ENCODE measurements around the gene ACSL6.
A peak's percentile ranks its signal among the peaks of the same experiment; 100 is the strongest.

Gene ACSL6

GRCh38 chr5:132000241-132000490 lies 11.3 kb downstream of the ACSL6 start:
- no peak for DNase-seq (ENCODE audit: low read depth, low spot score)

GRCh38 chr5:131999441-132000240 lies 11.8 kb downstream of the ACSL6 start:
- no peak for DNase-seq (ENCODE audit: low read depth, low spot score)

- no peak for DNase-seq (ENCODE audit: low read depth, low spot score)
Observed at GRCh38 chr5:131999041-131999440, 12.4 kb downstream of the ACSL6 start.

- DNase-seq (ENCODE audit: low read depth, low spot score): no peak
Observed at GRCh38 chr5:131998431-131999040, 12.9 kb downstream of the ACSL6 start.

DNA sequence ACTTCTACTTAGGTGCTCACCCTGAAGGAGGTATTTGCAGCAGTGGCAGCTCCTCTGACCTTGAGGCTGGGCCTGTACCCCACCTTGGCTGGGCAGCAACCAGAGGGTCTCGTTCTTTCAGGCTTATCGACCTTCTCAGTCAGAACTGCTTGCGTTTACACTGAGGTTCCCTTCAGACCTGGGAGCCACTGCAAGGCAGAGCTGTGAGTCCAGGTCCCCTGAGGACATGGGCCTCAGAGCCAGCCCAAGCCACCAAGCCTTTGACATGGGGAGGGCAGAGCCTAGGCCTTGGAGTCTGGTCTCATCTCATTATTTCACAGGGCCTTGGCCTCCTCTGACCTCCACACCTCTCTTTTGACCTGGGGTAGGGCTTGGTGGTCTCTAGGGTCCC lies 13.7 kb downstream of the ACSL6 start:
- no peak for DNase-seq (ENCODE audit: low read depth, low spot score)

- DNase-seq (ENCODE audit: low read depth, low spot score): no peak
Observed at GRCh38 chr5:131997026-131997726, 14.3 kb downstream of the ACSL6 start.

DNA sequence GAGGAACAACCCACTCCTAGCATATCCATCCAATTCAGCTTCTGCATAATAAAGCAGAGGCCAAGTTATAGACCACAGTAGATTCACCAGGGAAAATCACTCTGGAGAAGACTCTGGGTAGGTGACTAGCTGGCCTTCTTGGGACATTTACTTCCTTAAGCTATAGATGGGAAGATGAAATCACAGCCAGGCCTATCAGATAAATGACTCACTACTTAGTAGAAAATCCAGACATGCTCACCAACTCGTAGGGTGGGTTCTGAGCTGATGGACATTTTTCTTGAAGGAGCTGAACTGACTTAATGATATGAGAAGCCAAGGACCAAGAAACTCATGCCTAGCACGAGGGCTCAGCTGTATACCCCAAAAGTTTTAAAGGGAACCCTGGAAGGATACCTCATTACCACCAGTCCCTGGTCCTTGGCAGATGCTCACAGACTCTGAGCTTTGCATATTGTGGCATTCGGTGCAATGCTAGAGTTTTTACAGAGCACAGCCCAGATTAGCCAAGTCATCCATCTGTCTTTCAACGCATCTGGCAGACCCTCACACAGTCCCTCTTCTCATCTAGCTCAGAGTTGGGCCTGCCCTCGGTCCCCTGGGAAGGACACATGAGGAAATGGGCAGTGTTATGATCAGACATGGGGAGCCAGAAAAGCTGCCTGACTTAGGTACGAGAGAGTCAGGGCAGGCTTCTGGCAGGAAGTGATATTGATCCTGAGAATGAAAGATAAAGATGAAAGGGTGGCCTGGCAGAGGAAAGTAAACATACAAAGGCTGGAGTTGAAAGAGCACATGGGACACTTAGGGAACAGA lies 15.0 kb downstream of the ACSL6 start:
- no peak for DNase-seq (ENCODE audit: low read depth, low spot score)

DNA sequence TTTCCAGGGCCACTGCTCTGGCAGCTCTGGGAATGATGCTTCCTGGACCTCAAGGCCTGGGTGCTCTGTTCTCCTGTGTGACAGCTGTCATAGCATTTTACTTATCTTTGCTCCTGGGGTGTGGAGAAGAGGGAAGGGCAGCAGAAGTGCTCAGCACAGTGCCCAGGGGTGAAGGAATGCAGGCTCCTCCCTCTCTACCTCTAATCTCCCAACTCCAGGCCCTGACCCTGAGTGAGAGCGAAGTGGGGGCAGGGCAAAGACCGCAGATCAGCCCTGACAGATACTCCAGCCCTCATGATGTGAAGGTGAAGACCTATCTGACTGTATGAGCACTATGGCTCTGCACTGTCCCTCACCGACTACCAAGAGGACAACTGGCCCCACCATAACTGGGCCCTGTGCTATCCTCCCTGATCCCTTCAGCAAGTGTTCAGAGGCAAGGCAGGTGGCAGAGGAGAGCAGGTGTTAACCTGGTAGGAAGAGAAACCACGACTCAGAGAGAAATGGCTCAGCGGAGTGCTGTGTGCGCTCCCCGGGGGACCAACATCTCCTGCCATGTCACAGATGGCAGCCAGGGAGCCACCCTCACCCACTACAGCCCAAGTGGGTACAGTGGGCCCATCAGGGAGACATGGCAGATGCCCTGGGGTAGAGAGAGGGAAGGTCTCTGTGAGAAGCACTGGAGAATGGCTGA lies 16.8 kb downstream of the ACSL6 start:
- DNase-seq (ENCODE audit: low read depth, low spot score): no peak

- DNase-seq (ENCODE audit: low read depth, low spot score): no peak
Observed at GRCh38 chr5:131994090-131994489, 17.4 kb downstream of the ACSL6 start.

DNA sequence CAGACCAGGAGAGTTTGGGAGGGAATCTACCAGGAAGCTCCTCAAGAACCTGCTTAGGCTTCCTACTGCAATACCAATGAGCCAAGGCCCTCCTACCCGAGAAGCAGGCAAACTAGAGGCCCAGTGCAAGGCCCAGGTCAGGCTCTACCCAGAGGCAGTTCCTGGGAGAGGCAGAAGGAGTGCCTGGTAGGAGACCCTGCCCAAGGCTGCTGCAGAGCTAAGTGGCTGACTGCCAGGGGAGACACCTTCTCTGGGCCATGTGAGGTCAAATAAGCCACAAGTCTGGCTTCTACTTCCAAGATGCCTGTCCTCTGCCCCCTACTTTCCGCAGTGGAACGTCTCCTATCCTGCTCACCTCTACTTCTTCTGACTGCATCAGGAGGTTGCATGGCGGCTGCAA lies 17.8 kb downstream of the ACSL6 start:
- DNase-seq (ENCODE audit: low read depth, low spot score): no peak

DNA sequence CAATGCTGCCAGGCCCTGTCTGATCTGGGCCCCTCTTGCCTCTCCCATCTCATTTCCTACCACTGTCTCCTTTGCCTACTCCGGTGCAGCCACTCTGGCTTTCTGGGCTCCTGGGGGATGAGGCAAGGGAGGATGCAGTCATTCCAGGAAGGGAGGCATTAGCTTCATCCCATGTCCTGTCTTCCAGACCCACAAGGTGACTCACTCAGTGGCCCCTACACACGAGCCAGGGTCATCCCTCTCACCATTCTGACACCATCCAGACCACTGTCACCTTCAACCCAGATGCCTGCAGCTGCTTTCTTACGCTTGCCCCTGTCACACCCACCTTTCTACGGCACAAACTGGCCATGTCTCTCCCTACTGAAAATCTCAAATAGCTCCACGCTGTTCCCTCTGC lies 19.1 kb downstream of the ACSL6 start:
- DNase-seq (ENCODE audit: low read depth, low spot score): no peak

- DNase-seq (ENCODE audit: low read depth, low spot score): no peak
Observed at GRCh38 chr5:131991593-131992324, 19.7 kb downstream of the ACSL6 start.

DNA sequence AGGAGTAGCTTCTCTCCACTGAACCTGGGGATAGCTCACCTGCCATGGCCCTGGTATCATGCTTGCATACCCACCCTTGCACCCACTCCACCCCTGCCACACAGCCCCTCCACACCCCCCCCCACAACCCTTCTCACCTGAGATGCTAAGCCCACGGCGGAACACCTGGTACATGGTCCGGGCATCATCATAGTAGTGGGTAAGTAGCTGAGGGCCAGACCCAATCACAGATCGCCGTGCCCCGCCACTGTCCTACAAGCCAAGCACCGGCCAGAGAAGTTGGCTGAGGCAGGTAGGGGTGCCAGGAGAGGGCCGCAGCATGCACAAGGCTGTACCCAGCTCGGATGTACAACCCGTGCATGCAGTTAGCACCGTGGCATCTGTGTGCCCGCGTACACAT lies 20.7 kb downstream of the ACSL6 start:
- DNase-seq (ENCODE audit: low read depth, low spot score): no peak

- DNase-seq (ENCODE audit: low read depth, low spot score): no peak
Observed at GRCh38 chr5:131988601-131989000, 22.9 kb downstream of the ACSL6 start.

- DNase-seq (ENCODE audit: low read depth, low spot score): no peak
Observed at GRCh38 chr5:131987251-131987650, 24.2 kb downstream of the ACSL6 start.

- no peak for DNase-seq (ENCODE audit: low read depth, low spot score)
Observed at GRCh38 chr5:131986161-131986912, 25.1 kb downstream of the ACSL6 start.

- DNase-seq (ENCODE audit: low read depth, low spot score): peak; percentile 16
Observed at GRCh38 chr5:131984956-131985665, 26.3 kb downstream of the ACSL6 start.

- peak; percentile 80 for DNase-seq (ENCODE audit: low read depth, low spot score)
Observed at GRCh38 chr5:131983244-131983771, 28.1 kb downstream of the ACSL6 start.

DNA sequence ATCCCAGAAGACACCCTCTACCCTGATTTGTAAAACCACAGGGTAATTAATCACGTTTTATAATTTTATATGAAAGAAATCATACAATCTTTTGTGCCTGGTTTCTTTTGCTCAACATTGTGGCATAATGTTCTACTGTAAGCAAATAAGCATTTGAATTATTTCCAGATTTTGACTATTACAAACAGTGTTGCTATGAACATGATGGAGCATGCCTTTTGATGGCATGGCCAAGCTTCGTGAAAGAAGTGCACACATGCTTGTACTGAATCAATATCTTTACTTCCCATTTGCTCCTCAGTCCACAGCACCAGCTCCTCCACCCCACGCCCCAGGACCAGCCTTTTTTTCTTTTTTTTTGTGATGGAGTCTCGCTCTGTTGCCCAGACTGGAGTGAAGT lies 29.9 kb downstream of the ACSL6 start:
- DNase-seq (ENCODE audit: low read depth, low spot score): no peak

Measured in astrocyte of the hippocampus (primary cell).